WTC11 (cell line): ENCODE results near the gene AMDHD2. TPM values are rescaled to one million over a fixed set of nuclear protein-coding genes. Genes with fewer than 3 reads are reported as not detected.

Experiments
- ATAC-seq: fragments of 200-7000 bp; cut with Tn5 transposase; 2 replicates; pipeline ENCODE4 v1.10.0; 2021; ENCODE audit warnings: mild to moderate bottlenecking, moderate library complexity
- CTCF ChIA-PET: fragments of 300-600 bp; sonication (Branson Sonifier 250); formaldehyde crosslinking; loops from one replicate; lab custom pipeline; 2021; ENCODE audit warnings: antibody characterized with exemption; lab: Charles Lee
- POLR2A ChIA-PET: fragments of 350-600 bp; sonication (Branson Sonifier 250); formaldehyde crosslinking; loops from one replicate; lab custom pipeline; 2021; ENCODE audit warnings: antibody characterized with exemption; lab: Charles Lee
- DNase-seq: peaks from one replicate; pipeline ENCODE4 v3.0.0; 2021; ENCODE audit warnings: low spot score
- H3K27ac Mint-ChIP-seq: 2 replicates; pipeline ENCODE4 v1.8.0; 2021; ENCODE audit warnings: mixed read lengths
- H3K27me3 Mint-ChIP-seq: 2 replicates; pipeline ENCODE4 v1.8.0; 2021; ENCODE audit warnings: low read depth, mild to moderate bottlenecking, moderate library complexity, mixed read lengths
- H3K36me3 Mint-ChIP-seq: 2 replicates; pipeline ENCODE4 v1.8.0; 2021; ENCODE audit warnings: mixed read lengths
- H3K4me1 Mint-ChIP-seq: 2 replicates; pipeline ENCODE4 v1.8.0; 2022; ENCODE audit warnings: mixed read lengths
- H3K4me3 Mint-ChIP-seq: 2 replicates; pipeline ENCODE4 v1.8.0; 2021; ENCODE audit warnings: mild to moderate bottlenecking, moderate library complexity, mixed read lengths
- H3K9me3 Mint-ChIP-seq: 2 replicates; pipeline ENCODE4 v1.8.0; 2021; ENCODE audit warnings: mixed read lengths
- AFF4 ChIP-seq: sonication (generic); formaldehyde crosslinking; IDR thresholded peaks from 2 replicates; pipeline ENCODE4 v1.8.1; 2023; ENCODE audit warnings: mild to moderate bottlenecking, missing genetic modification reagents, borderline replicate concordance
- ARID4B ChIP-seq: sonication (generic); formaldehyde crosslinking; IDR thresholded peaks from 2 replicates; pipeline ENCODE4 v1.8.0; 2023; ENCODE audit warnings: missing genetic modification reagents, mild to moderate bottlenecking, borderline replicate concordance
- ATF1 ChIP-seq: sonication (generic); formaldehyde crosslinking; IDR thresholded peaks from 2 replicates; pipeline ENCODE4 v1.8.1; 2023; ENCODE audit warnings: mild to moderate bottlenecking, moderate library complexity, missing genetic modification reagents
- ATF2 ChIP-seq: sonication (generic); formaldehyde crosslinking; IDR thresholded peaks from 2 replicates; pipeline ENCODE4 v1.8.1; 2022; ENCODE audit warnings: low read depth, missing genetic modification reagents, borderline replicate concordance
- E2F1 ChIP-seq: sonication (generic); formaldehyde crosslinking; IDR thresholded peaks from 2 replicates; pipeline ENCODE4 v1.8.0; 2022; ENCODE audit warnings: mild to moderate bottlenecking, missing genetic modification reagents
- E2F5 ChIP-seq: sonication (generic); formaldehyde crosslinking; IDR thresholded peaks from 2 replicates; pipeline ENCODE4 v1.8.1; 2022; ENCODE audit warnings: mild to moderate bottlenecking, moderate library complexity, missing genetic modification reagents
- FOXP1 ChIP-seq: sonication (generic); formaldehyde crosslinking; IDR thresholded peaks from 2 replicates; pipeline ENCODE4 v1.8.0; 2022; ENCODE audit warnings: missing genetic modification reagents, mild to moderate bottlenecking, moderate library complexity, borderline replicate concordance
- GABPB1 ChIP-seq: sonication (generic); formaldehyde crosslinking; IDR thresholded peaks from 2 replicates; pipeline ENCODE4 v1.8.1; 2023; ENCODE audit warnings: mild to moderate bottlenecking, missing genetic modification reagents
- HMGA2 ChIP-seq: fragments of 250-450 bp; sonication (Bioruptor Pico); IDR thresholded peaks from 2 replicates; pipeline ENCODE4 v1.4.0; 2021; ENCODE audit warnings: mild to moderate bottlenecking, moderate library complexity
- JAZF1 ChIP-seq: fragments of 250-450 bp; sonication (Bioruptor Pico); IDR thresholded peaks from 2 replicates; pipeline ENCODE4 v1.9.0; 2021; ENCODE audit warnings: moderate library complexity, mild to moderate bottlenecking, inconsistent platforms
- MLX ChIP-seq: sonication (generic); formaldehyde crosslinking; IDR thresholded peaks from 2 replicates; pipeline ENCODE4 v1.8.1; 2023; ENCODE audit warnings: mild to moderate bottlenecking, missing genetic modification reagents, moderate library complexity
- NR3C1 ChIP-seq: sonication (generic); formaldehyde crosslinking; conservative IDR thresholded peaks from 2 replicates; pipeline ENCODE4 v1.8.1; 2023; ENCODE audit warnings: low read depth, mild to moderate bottlenecking, missing genetic modification reagents
- PRDM15 ChIP-seq: sonication (generic); formaldehyde crosslinking; IDR thresholded peaks from 2 replicates; pipeline ENCODE4 v1.8.0; 2022; ENCODE audit warnings: missing genetic modification reagents
- PRRX2 ChIP-seq: fragments of 250-450 bp; sonication (Bioruptor Pico); IDR thresholded peaks from 2 replicates; pipeline ENCODE4 v1.8.0; 2021; ENCODE audit warnings: mild to moderate bottlenecking
- SMAD3 ChIP-seq: sonication (generic); formaldehyde crosslinking; IDR thresholded peaks from 2 replicates; pipeline ENCODE4 v1.8.0; 2022; ENCODE audit warnings: missing genetic modification reagents, mild to moderate bottlenecking, borderline replicate concordance
- SMAD4 ChIP-seq: sonication (generic); formaldehyde crosslinking; IDR thresholded peaks from 2 replicates; pipeline ENCODE4 v1.8.0; 2022; ENCODE audit warnings: mild to moderate bottlenecking, missing genetic modification reagents
- SOX15 ChIP-seq: fragments of 250-450 bp; sonication (Bioruptor Pico); IDR thresholded peaks from 2 replicates; pipeline ENCODE4 v1.9.0; 2021; ENCODE audit warnings: mild to moderate bottlenecking
- USF2 ChIP-seq: sonication (generic); formaldehyde crosslinking; IDR thresholded peaks from 2 replicates; pipeline ENCODE4 v1.8.1; 2023; ENCODE audit warnings: mild to moderate bottlenecking, missing genetic modification reagents, moderate library complexity
- ZNF121 ChIP-seq: sonication (generic); formaldehyde crosslinking; IDR thresholded peaks from 2 replicates; pipeline ENCODE4 v1.8.0; 2023; ENCODE audit warnings: missing genetic modification reagents
- ZNF423 ChIP-seq: fragments of 250-450 bp; sonication (Bioruptor Pico); IDR thresholded peaks from 2 replicates; pipeline ENCODE4 v2.1.2; 2022; ENCODE audit warnings: mild to moderate bottlenecking, moderate library complexity
- total RNA-seq: library from RNA; stranded (reverse); gene quantifications from 3 replicates; pipeline ENCODE4 v1.2.3, GENCODE V29; 2021

AMDHD2 gene
- total RNA-seq, 1 experiment from 2014 or later = 70.9 TPM

- H3K4me3 Mint-ChIP-seq = no peak overlapping the region
- POLR2A ChIA-PET = no interaction called here
Observed at GRCh38 chr16:2508722-2509400, 11.3 kb upstream of the AMDHD2 start.

More at GRCh38 chr16:2508722-2509400, 11.3 kb upstream of the AMDHD2 start:
- Mint-ChIP-seq H3K27me3 (peaks cover 4% of the 10 kb centered on the region), H3K36me3 (no peaks in the 10 kb centered on the region), H3K9me3 (no peaks in the 10 kb centered on the region), H3K4me1 (peaks cover 28% of the 10 kb centered on the region), H3K27ac (no peak overlapping the region)
- CTCF ChIA-PET = interaction anchor here (0.8 to 1.5 kb wide), 3 partner anchors 8 to 257 kb away, joined by 3 to 8 read pairs (median 3); partner anchors contain the start of genes CEMP1 and ECI1
- no peak for DNase-seq
- no peak for TF ChIP-seq SMAD4 (CRISPR knock-in tag)
- TF ChIP-seq E2F5 (CRISPR knock-in tag) = no peak
- no peak for TF ChIP-seq PRDM15
- no peak for TF ChIP-seq AFF4 (CRISPR knock-in tag)
- TF ChIP-seq ZNF121 (CRISPR knock-in tag) = no peak
- TF ChIP-seq E2F1 (CRISPR knock-in tag) = no peak
- TF ChIP-seq JAZF1 = no peak
- no peak for TF ChIP-seq SMAD3 (CRISPR knock-in tag)
- no peak for TF ChIP-seq SOX15 (CRISPR knock-in tag)
- TF ChIP-seq NR3C1 (CRISPR knock-in tag) = no peak
- TF ChIP-seq PRRX2 (CRISPR knock-in tag) = no peak
- TF ChIP-seq ARID4B = no peak
- no peak for TF ChIP-seq MLX (CRISPR knock-in tag)
- no peak for TF ChIP-seq ATF1 (CRISPR knock-in tag)
- no peak for TF ChIP-seq FOXP1 (CRISPR knock-in tag)
- no peak for TF ChIP-seq ATF2 (CRISPR knock-in tag)
- no peak for TF ChIP-seq GABPB1
- no peak for TF ChIP-seq USF2 (CRISPR knock-in tag)
- no peak for TF ChIP-seq HMGA2 (CRISPR knock-in tag)
- no peak for TF ChIP-seq ZNF423 (CRISPR knock-in tag)
- no peak for ATAC-seq
